Heart left ventricle (tissue), 13 donors: Measurements from ENCODE around the gene NMRK1.

Experiments
- POLR2A ChIP-seq, 2 donors: fragments of 450-650 bp; IDR thresholded peaks; one replicate each; pipeline ENCODE4 v1.6.1; 2017; ENCODE audit warnings: antibody characterized with exemption in 2 of 2, mild to moderate bottlenecking in 2 of 2, moderate library complexity in 2 of 2
- TF ChIP-seq, protein P1 (sequence below), 12 donors: fragments of 200-600 bp; sonication (generic) in 4 of 12; IDR thresholded peaks; one replicate each; pipeline versions ENCODE4 v1.5.0 to v1.8.0; 2018 to 2022; ENCODE audit warnings: antibody characterized with exemption in 12 of 12, mild to moderate bottlenecking in 5 of 12
- donor health status: ischemic (EF 13 %, LVEDD 7.1; RV severe dilation, severe dysfunction).
- donor health status: DM: no; HTN: yes; CAD: no.
- donor health status: DM: no; HTN: no; CAD: no.
- donor health status: ischemic (EF 25% LVEDD 6.9; RV normal size, moderate dysfunction).
- donor health status: ischemic (EF 25% LVEDD 5.7; RV mildly dilated, moderate dysfunction).
- donor health status: ischemic (EF 35%, LVEDD 5.7; RV mildly dilated, moderate dysfunction).
- donor health status: nonischemic (EF 11% LVEDD 7.7; RV severe dilation, severe dysfunction).
- donor health status: DM: yes; HTN: yes; CAD: no.
- donor health status: PGD.
- donor health status: ischemic (EF 29% LVEDD 5.4; RV normal size, mild dysfunction).
- donor health status: nonischemic (EF 23%, LVEDD 6.1; RV moderate dilation, normal function).

DNA sequence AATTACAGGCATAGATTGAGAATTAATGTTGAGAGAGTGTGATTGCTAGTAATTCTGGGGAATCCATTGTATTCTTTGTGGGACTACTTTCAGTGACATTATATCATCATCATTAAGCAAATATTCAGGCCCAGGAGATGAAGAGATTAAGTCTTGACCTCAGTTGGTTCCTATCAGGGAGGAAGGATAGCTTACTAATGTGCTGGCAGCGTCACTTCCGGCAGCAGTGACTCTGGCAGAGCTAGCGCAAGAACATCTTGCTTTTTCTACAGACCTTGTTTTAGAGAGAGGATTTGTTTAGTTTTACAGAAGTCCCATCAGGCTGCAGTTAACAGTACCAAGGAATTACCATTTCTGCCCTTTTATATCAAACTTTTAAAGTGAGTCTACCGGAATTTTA lies 20.6 kb upstream of the NMRK1 start:
- TF ChIP-seq, protein P1, sequence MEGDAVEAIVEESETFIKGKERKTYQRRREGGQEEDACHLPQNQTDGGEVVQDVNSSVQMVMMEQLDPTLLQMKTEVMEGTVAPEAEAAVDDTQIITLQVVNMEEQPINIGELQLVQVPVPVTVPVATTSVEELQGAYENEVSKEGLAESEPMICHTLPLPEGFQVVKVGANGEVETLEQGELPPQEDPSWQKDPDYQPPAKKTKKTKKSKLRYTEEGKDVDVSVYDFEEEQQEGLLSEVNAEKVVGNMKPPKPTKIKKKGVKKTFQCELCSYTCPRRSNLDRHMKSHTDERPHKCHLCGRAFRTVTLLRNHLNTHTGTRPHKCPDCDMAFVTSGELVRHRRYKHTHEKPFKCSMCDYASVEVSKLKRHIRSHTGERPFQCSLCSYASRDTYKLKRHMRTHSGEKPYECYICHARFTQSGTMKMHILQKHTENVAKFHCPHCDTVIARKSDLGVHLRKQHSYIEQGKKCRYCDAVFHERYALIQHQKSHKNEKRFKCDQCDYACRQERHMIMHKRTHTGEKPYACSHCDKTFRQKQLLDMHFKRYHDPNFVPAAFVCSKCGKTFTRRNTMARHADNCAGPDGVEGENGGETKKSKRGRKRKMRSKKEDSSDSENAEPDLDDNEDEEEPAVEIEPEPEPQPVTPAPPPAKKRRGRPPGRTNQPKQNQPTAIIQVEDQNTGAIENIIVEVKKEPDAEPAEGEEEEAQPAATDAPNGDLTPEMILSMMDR (IDR thresholded peaks at IDR 0.05), result no peak
- no peak for TF ChIP-seq POLR2A (IDR thresholded peaks at IDR 0.05)
